IPS-18a (cell line): ENCODE results near the gene NADSYN1.

Experiments
- H3K27ac ChIP-seq: one replicate; pipeline ENCODE4 v1.5.1; 2013; ENCODE audit warnings: low read length
- H3K27me3 ChIP-seq: one replicate; pipeline ENCODE4 v1.6.1; 2013; ENCODE audit warnings: mild to moderate bottlenecking, low read length; ENCODE audit not compliant: control insufficient read depth, insufficient read depth
- H3K36me3 ChIP-seq: one replicate; pipeline ENCODE4 v1.6.1; 2013; ENCODE audit warnings: low read depth, low read length; ENCODE audit not compliant: control insufficient read depth
- H3K4me1 ChIP-seq: one replicate; pipeline ENCODE4 v1.6.1; 2013; ENCODE audit warnings: low read depth, low read length; ENCODE audit not compliant: control insufficient read depth
- H3K4me3 ChIP-seq: one replicate; pipeline ENCODE4 v1.5.1; 2013; ENCODE audit warnings: low read length
- H3K9ac ChIP-seq: one replicate; pipeline ENCODE4 v1.6.1; 2013; ENCODE audit warnings: mild to moderate bottlenecking, low read length, moderate library complexity
- H3K9me3 ChIP-seq: one replicate; pipeline ENCODE4 v1.6.1; 2013; ENCODE audit warnings: low read depth, low read length; ENCODE audit not compliant: control insufficient read depth

The NADSYN1 gene

GRCh38 chr11:71489311-71490043 is 36.5 kb downstream of the NADSYN1 start:
- H3K27me3 ChIP-seq, result no peaks in the 10 kb centered on the region
- no peaks in the 10 kb centered on the region for H3K9me3 ChIP-seq
- H3K4me1 ChIP-seq, result no peaks in the 10 kb centered on the region
- H3K27ac ChIP-seq, result no peak overlapping the region
- H3K9ac ChIP-seq, result no peak overlapping the region
- H3K36me3 ChIP-seq, result peaks cover 3% of the 10 kb centered on the region
- no peak overlapping the region for H3K4me3 ChIP-seq

DNA sequence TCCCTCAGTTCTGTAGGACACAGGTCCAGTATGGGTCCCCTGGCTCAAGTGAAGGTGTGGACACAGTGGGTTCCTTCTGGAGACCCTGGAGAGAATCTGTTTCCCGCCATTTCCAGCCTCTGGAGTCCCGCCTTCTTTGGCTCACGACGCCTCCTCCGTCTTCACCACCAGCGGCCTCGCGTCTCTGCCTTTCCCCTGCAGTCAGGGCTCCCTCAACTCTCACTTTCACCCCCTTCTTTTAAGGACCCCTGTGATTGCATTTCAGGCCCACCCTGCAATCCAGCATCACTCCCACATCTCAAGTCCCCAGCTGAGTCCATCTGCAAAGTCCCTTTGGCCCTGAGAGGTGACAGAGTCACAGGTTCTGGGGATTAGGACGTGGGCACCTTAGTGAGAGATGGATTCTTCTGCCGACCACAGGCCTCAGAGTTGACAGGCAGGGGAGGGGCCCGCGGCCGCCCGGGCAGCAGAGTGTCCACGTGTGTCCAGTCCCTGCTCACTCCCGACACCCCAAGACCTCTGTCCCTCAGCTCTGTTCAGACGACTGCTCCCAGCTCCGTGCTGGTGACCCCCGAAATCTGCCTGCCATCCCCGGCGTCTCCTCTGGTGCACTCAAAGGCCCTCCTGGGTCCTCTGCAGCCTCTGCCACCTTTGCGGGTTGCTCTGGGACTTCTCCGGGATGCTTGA is 37.2 kb downstream of the NADSYN1 start:
- no peak overlapping the region for H3K9ac ChIP-seq
- no peaks in the 10 kb centered on the region for H3K27me3 ChIP-seq
- no peaks in the 10 kb centered on the region for H3K4me1 ChIP-seq
- no peaks in the 10 kb centered on the region for H3K9me3 ChIP-seq
- no peaks in the 10 kb centered on the region for H3K36me3 ChIP-seq
- H3K4me3 ChIP-seq, result no peak overlapping the region
- no peak overlapping the region for H3K27ac ChIP-seq

- H3K27ac ChIP-seq, result no peak overlapping the region
- H3K4me3 ChIP-seq, result no peak overlapping the region
- H3K27me3 ChIP-seq, result no peaks in the 10 kb centered on the region
- no peaks in the 10 kb centered on the region for H3K4me1 ChIP-seq
- H3K9ac ChIP-seq, result no peak overlapping the region
- no peaks in the 10 kb centered on the region for H3K9me3 ChIP-seq
- H3K36me3 ChIP-seq, result no peaks in the 10 kb centered on the region
Measured at GRCh38 chr11:71490731-71491390, 37.9 kb downstream of the NADSYN1 start.

DNA sequence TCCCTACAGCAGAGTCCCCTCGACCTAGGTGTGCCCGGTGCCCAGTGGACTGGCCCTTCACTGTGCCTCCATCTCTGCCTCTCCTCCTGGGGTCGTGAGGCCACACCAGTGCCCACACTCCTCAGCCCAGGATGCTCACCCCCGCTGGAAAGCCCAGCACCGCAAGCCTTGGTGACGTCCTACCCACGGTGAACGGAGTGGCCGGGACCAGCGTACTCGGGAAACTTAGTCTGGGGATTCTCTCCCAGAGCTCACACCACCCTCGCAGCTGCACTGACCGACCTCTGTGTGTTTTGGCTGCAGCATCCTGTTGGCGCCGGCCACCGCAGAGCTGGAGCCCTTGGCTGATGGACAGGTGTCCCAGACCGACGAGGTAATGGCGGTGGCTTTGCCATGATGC is 38.5 kb downstream of the NADSYN1 start:
- Histone ChIP-seq H3K4me3 (no peak overlapping the region), H3K27me3 (no peaks in the 10 kb centered on the region), H3K27ac (no peak overlapping the region), H3K9ac (no peak overlapping the region), H3K4me1 (no peaks in the 10 kb centered on the region), H3K36me3 (no peaks in the 10 kb centered on the region), H3K9me3 (no peaks in the 10 kb centered on the region)

GRCh38 chr11:71491940-71492339 is 38.9 kb downstream of the NADSYN1 start:
- H3K36me3 ChIP-seq, result no peaks in the 10 kb centered on the region
- H3K4me1 ChIP-seq, result no peaks in the 10 kb centered on the region
- no peaks in the 10 kb centered on the region for H3K9me3 ChIP-seq
- no peak overlapping the region for H3K9ac ChIP-seq
- H3K27me3 ChIP-seq, result no peaks in the 10 kb centered on the region
- H3K4me3 ChIP-seq, result no peak overlapping the region
- H3K27ac ChIP-seq, result no peak overlapping the region

DNA sequence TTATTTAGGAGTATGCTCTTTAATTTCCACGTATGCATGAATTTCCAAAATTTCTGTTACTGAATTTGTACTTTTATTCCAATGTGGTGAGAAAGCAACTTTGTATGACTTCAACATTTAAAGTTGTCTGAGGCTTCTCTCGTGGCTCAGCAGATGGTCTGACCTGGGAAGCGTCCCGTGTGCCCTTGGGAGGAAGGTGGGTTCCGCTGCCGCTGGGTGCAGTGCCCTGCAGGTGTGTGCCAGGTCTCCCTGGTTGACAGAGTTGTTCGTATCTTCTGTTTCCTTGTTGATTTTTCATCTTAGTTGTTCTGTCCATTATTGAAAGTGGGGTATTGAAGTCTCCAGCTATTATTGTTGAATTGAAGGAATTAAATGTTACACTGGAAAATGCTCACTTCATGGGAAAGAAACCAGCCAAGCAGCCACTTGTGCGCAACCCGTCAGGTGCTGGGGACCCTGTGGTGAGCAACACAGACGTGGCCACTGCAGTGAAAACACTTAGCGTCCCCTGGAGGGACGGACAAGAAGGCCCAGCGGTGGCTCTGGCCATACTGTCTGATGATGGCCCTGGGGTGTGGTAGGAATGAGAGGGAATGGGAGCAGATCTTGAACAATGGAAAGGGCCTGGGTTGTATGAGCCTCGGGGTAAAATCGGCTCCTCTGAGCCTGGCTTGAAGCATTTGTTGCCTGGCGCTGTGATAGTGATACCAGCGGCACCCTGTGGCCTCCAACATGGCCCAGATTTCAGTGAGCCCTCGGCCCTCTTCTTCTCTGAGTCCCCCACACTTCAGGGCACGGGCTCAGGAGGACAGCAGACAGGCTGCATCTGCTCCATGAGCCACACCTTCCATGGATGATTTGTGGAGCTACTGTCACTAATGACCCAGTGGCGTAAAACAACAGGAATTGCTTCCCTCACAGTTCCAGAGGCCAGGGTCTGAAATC is 42.6 kb downstream of the NADSYN1 start:
- Histone ChIP-seq H3K4me1 (no peaks in the 10 kb centered on the region), H3K9ac (no peak overlapping the region), H3K9me3 (no peaks in the 10 kb centered on the region), H3K27ac (no peak overlapping the region), H3K4me3 (no peak overlapping the region), H3K36me3 (peaks cover 10% of the 10 kb centered on the region), H3K27me3 (no peaks in the 10 kb centered on the region)

- Histone ChIP-seq H3K36me3 (peaks cover 10% of the 10 kb centered on the region), H3K27ac (no peak overlapping the region), H3K9ac (no peak overlapping the region), H3K27me3 (no peaks in the 10 kb centered on the region), H3K9me3 (no peaks in the 10 kb centered on the region), H3K4me1 (no peaks in the 10 kb centered on the region), H3K4me3 (no peak overlapping the region)
Measured at GRCh38 chr11:71496421-71496820, 43.4 kb downstream of the NADSYN1 start.

GRCh38 chr11:71498091-71498490 is 45.1 kb downstream of the NADSYN1 start:
- Histone ChIP-seq H3K27me3 (no peaks in the 10 kb centered on the region), H3K9me3 (no peaks in the 10 kb centered on the region), H3K36me3 (peaks cover 10% of the 10 kb centered on the region), H3K4me3 (no peak overlapping the region), H3K27ac (no peak overlapping the region), H3K4me1 (no peaks in the 10 kb centered on the region), H3K9ac (no peak overlapping the region)

- Histone ChIP-seq H3K27me3 (no peaks in the 10 kb centered on the region), H3K9me3 (no peaks in the 10 kb centered on the region), H3K4me1 (peaks cover 2% of the 10 kb centered on the region), H3K36me3 (peaks cover 10% of the 10 kb centered on the region), H3K27ac (no peak overlapping the region), H3K9ac (no peak overlapping the region), H3K4me3 (no peak overlapping the region)
Measured at GRCh38 chr11:71499125-71499524, 46.1 kb downstream of the NADSYN1 start.

DNA sequence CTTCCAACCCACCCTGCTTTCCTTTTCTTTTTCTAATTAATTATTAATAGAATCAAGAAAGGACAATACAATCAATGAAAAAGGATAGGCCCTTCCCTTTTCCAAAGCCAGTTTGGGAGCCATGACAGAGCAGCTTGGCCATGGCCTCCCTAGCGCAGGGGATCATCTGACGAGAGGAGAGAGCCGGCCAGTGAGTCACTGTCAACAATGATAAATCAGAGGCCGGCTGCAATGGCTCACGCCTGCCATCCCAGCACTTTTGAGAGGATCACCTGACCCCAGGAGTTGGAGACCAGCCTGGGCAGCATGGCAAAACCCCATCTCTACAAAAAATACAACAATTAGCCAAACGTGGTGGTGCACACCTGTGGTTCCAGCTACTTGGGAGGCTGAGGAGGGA is 46.5 kb downstream of the NADSYN1 start:
- Histone ChIP-seq H3K9ac (no peak overlapping the region), H3K4me1 (peaks cover 6% of the 10 kb centered on the region), H3K9me3 (no peaks in the 10 kb centered on the region), H3K27ac (no peak overlapping the region), H3K4me3 (no peak overlapping the region), H3K27me3 (no peaks in the 10 kb centered on the region), H3K36me3 (peaks cover 10% of the 10 kb centered on the region)

- H3K9me3 ChIP-seq, result no peaks in the 10 kb centered on the region
- H3K27ac ChIP-seq, result no peak overlapping the region
- H3K27me3 ChIP-seq, result no peaks in the 10 kb centered on the region
- H3K4me3 ChIP-seq, result no peak overlapping the region
- H3K36me3 ChIP-seq, result peaks cover 10% of the 10 kb centered on the region
- peaks cover 16% of the 10 kb centered on the region for H3K4me1 ChIP-seq
- no peak overlapping the region for H3K9ac ChIP-seq
Measured at GRCh38 chr11:71500601-71501021, 47.6 kb downstream of the NADSYN1 start.
